ENCODE data around the gene GPR107.

GRCh38 chr9:130142056-130142455 lies 88.3 kb downstream of the GPR107 start:
- TF ChIP-seq EZH2 (IDR thresholded peaks at IDR 0.05), result no peak
- no peak for TF ChIP-seq POLR2AphosphoS5 (IDR thresholded peaks at IDR 0.05; ENCODE audit: borderline replicate concordance, low read depth, low read length)
- no peak for TF ChIP-seq FOXP2 (optimal IDR thresholded peaks at IDR 0.05; ENCODE audit: control extremely low read depth, extremely low read length, insufficient read depth)
